ENCODE measurements around the gene OSBPL2. TPM values are rescaled to one million over a fixed set of nuclear protein-coding genes. Genes with fewer than 3 reads are reported as not detected.

Gene OSBPL2
- total and polyA plus RNA-seq, 2 donors (not counting 1 experiment from before 2014, with no cell fraction given) = 28.1 to 74.3 TPM

DNA sequence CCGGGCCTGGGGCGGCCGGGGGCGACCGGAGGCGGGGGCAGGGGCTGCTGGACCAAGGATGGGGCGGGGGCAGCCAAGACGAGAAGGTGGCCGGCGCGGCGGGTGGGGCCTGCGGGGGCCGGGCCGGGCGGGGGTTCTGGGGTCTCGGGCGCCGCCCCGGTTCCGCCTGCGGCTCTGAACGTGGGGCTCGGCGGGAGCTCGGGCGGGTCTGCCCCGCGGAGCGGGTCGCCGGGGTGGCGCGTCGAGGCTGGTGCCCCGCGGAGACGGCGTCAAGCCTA lies 64.7 kb downstream of the OSBPL2 start:
- DNase-seq (no peak), ATAC-seq (ENCODE audit: low read depth) (no peak)
- H3K4me2 ChIP-seq (replicated peaks; ENCODE audit: low read depth, low read length, poor library complexity, severe bottlenecking) = peak overlapping the region; percentile 100
- peaks cover 0 to 41% of the 10 kb centered on the region in 2 experiments for H3K36me3 ChIP-seq (replicated peaks in 1 of 2; ENCODE audit: control extremely low read depth in 1 of 2, control insufficient read depth in 1 of 2, extremely low read depth in 1 of 2, insufficient read depth in 2 of 2, low read length in 1 of 2)
- H3K27me3 Mint-ChIP-seq = no peaks in the 10 kb centered on the region
- H3K79me2 ChIP-seq (ENCODE audit: control insufficient read depth, insufficient read depth, low read length) = peaks cover 34% of the 10 kb centered on the region
- H3K9ac ChIP-seq (ENCODE audit: low read length) = peak overlapping the region; percentile 87
- intact Hi-C loops (cut with micrococcal nuclease) = loop anchor here (2.0 to 10.0 kb wide), 6 partner anchors 121 to 504 kb away; partner anchors contain the start of genes MTG2 and SLCO4A1
- H3K27me3 ChIP-seq (replicated peaks in 1 of 4; ENCODE audit: control extremely low read depth in 1 of 4, control insufficient read depth in 3 of 4, insufficient read depth in 4 of 4, low read length in 3 of 4) = no peaks in the 10 kb centered on the region
- peak overlapping the region; percentile 96 for H3K27ac Mint-ChIP-seq
- peaks cover 23% of the 10 kb centered on the region for H3K4me1 Mint-ChIP-seq
- no peaks in the 10 kb centered on the region for H3K9me3 Mint-ChIP-seq (ENCODE audit: insufficient read depth)
- H3K4me3 Mint-ChIP-seq = peak overlapping the region; percentile 97
- ChIA-PET POLR2A (interaction anchor here (0.6 to 1.6 kb wide), 5 partner anchors 35 to 314 kb away, joined by 3 to 15 read pairs (median 4); partner anchors contain the start of gene RPS21), CTCF (interaction anchor here (1.1 to 9.2 kb wide), 4 partner anchors 11 to 80 kb away, joined by 3 to 81 read pairs (median 8); no protein-coding TSS in a partner anchor)
- H3K27ac ChIP-seq (ENCODE audit: low read length in 2 of 2) = peak overlapping the region in 1 of 2 donors; percentile 74
- no peaks in the 10 kb centered on the region for H3K9me3 ChIP-seq (ENCODE audit: control extremely low read depth in 1 of 3, control insufficient read depth in 2 of 3, insufficient read depth in 1 of 3, low read length in 2 of 3)
- peaks cover 15 to 29% of the 10 kb centered on the region in 2 donors for H3K4me1 ChIP-seq (ENCODE audit: control insufficient read depth in 2 of 2, insufficient read depth in 2 of 2, low read length in 2 of 2)
- H4K20me1 ChIP-seq (ENCODE audit: control insufficient read depth, insufficient read depth, low read length, poor library complexity, severe bottlenecking) = peaks cover 50% of the 10 kb centered on the region
- peak overlapping the region; percentile 68 for H2AFZ ChIP-seq (ENCODE audit: insufficient read depth, low read depth, low read length, poor library complexity, severe bottlenecking)
- TF ChIP-seq EZH2 (IDR thresholded peaks at IDR 0.05; ENCODE audit: borderline replicate concordance, insufficient read depth, low read depth, low read length, poor library complexity, severe bottlenecking) (no peak), CTCF (IDR thresholded peaks at IDR 0.05) (no peak)
- H3K4me3 ChIP-seq (ENCODE audit: control extremely low read depth in 1 of 5, extremely low read depth in 1 of 5, insufficient read depth in 1 of 5, low read depth in 2 of 5, low read length in 4 of 5) = peak overlapping the region; percentile 35 to 88 (median 70)
- under 1% methylated on average over 34 of the region's 39 CpGs for WGBS (ENCODE audit: insufficient coverage)
